AG08396 (cell line): ENCODE data around the gene PARVB.

Experiments used
- DNase-seq: peaks from one replicate; pipeline ENCODE4 v3.0.0; 2012; ENCODE audit warnings: low spot score, mixed read lengths

PARVB gene

DNA sequence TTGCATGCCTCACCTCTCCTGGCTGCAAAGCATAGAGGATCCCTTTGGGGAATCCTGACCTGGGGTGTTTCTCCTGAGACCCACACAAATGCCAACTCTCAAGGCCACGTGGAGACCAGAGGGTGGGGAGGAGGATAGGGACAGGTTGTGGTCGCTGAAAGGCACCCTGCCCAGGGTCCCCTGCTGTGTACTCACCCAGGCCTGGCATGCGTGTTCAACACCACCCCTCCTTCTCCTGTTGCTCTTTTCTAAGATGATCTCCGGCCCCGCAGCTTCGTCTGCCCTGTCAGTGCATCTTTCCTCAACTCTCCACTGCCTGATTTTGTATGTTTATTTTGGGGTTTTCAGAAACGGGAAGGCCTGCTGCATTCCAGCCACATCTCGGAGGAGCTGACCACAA lies 112.0 kb downstream of the PARVB start:
- no peak for DNase-seq

DNA sequence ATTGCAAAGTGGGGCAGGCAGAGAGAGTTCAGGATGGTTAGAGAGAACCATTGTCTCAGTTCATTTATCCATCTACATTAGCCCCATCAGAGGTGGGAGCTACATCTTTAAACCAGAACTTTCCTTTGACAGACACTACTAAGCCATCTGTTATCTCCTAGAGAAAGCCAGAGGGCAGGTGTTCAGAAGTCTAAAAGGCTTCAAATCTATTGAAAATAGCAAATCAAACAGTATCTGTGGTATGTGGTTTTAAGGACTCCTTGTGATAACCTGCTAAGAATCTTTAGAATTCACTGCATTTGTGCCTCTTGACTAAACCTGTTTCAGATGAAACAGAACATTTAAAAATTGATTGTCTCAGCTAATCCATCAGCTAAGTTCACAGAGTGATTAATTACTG lies 112.7 kb downstream of the PARVB start:
- no peak for DNase-seq

DNA sequence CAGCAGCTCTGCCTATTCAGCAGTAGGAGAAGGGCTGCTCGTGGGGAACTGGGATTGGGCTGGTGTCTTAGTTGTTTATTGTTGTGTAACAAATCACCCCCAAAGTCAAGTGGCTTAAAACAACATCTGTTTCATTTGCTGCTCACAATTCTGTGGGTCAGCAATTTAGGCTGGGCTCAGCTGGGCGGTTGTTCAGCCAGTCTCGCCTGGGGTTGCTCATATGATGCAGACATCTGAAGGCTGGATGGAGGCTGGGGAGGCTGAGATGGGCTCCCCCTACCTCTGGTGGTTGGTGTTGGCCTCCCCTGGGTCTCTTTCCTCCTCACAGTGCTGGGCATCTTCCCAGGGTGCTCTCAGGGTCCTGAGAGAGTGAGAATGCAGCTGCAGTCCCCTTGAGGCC lies 113.3 kb downstream of the PARVB start:
- DNase-seq: no peak

DNA sequence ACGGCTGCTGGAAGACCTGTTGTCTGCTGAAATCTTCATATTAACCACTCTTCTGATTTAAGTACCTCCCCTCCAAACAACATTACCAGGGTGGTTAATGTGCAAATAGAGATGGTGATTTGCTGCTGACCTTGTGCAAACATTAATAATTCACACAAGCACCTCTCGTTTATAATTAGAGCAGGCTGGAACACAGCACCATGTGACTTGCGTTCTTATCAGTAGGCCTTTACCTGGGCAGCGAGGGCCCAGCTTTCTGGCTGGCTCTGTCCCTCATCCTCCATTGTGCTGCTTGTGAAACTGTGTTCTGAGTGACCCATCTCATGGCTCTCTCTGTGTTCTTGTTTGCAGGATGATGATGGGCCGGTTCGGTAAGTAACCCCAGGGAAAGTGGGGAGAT lies 115.7 kb downstream of the PARVB start:
- DNase-seq: no peak

DNA sequence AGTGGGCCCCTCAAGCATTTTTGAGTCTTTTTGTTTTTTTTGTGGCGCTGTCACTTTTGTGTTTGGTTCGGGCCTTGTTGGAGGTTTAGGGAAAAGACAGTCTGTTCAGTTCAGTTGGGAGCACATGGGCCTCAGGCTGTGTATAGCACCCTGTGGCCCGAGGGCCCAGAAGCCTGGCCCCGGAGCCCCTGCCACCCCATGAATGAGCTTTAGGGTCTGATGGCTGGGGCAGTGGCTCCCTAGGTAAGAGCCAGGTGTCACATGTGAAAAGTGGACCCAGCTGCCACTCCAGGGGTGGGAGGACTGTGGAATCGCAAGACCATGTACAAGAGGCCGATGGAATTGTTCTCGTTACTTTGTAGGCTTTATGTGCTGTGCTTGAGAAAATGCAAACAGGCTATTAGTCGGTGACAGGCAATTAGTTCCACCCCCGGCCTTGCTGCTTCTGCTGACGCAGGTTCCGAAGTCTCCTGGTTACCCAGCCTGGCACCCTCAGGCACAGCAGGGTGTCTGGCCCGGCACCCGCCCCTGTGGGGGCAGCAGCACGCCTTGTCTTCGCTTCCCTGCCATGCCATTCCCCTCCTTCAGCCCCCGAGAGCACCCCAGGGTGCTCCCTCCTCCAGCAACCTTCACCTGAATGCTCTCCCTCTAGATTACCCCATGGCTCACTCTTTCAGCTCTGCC lies 118.5 kb downstream of the PARVB start:
- no peak for DNase-seq

DNA sequence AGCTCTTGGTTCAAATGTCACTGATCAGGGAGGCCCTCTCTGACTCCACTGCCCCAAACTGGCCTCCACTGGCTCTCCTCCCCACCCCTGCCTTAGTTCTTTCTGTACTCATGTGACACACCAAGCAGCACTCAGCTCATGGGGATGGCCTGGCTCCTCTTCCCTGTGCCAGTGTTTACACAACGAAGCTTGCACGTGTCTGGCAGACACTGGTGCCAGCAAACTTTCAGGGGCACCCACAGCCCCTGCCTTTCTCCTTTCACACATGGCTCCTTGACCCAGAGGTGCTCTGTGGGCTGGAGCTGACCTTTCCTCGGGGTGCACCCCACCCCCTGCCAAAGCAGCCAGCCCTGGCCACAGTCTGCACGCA lies 119.0 kb downstream of the PARVB start:
- peak; percentile 51 for DNase-seq

DNA sequence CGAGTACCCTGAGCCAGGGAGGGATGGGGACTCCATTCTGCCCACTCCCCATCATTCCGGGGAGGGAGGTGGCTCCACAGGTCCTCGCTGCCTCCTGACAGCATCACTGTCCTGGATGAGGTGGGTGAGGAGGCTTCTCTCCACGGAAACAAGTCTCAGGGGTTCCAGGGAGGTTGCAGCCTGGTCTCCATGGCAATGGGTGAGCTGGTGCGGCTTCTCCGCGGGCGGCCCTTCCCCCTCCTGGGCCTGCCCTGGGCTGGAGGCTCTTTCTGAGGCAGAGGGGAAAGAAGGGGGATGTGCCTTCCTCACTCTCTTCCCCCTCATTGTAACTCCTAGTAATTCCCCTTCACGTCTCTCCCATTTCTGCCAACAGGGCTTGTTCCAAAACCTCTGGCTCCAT lies 119.5 kb downstream of the PARVB start:
- DNase-seq: no peak

DNA sequence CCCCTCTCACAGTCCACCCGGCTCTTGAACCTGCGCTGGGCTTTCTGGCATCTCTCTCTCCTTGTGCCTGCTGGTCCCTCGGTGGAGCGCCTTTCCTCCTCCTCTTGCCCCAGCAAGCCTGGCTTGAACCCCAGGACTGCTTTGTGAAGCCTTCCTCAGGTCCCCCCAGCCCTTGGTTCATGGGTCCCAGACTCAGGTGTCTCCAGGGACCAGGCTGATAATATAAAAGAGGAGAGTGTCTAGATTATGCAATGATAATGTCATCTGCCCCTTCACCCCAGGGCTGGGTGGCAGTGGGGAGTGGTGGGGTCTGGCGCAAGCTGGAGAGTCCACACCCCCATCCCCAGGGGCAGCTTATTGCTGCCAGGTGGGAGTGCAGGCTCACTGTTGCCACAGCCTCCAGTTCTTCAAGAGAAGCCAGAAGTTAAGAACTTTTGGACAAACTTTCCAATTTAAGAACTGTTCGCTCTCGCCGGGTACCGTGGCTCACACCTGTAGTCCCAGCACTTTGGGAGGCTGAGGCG lies 120.0 kb downstream of the PARVB start:
- no peak for DNase-seq

DNA sequence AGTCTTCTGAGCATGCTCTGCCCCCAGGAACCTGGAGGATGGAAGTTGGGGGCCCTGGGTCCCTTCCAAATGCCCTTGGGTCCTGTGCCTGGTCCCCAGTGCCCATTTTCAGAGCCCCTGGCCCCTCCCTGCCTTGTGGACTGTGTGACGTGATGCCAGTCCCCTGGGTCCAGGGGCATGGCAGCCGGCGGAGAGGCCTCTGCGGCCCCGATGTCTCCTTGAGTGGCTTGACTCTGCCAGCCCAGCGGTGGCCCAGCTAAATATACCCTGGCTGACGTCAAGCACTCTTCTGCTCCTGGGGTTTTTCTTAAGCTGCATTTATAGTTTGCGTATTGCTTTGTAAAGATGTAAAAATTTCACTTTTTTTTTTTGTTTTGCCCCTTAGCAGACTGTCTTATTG lies 121.4 kb downstream of the PARVB start:
- no peak for DNase-seq

DNA sequence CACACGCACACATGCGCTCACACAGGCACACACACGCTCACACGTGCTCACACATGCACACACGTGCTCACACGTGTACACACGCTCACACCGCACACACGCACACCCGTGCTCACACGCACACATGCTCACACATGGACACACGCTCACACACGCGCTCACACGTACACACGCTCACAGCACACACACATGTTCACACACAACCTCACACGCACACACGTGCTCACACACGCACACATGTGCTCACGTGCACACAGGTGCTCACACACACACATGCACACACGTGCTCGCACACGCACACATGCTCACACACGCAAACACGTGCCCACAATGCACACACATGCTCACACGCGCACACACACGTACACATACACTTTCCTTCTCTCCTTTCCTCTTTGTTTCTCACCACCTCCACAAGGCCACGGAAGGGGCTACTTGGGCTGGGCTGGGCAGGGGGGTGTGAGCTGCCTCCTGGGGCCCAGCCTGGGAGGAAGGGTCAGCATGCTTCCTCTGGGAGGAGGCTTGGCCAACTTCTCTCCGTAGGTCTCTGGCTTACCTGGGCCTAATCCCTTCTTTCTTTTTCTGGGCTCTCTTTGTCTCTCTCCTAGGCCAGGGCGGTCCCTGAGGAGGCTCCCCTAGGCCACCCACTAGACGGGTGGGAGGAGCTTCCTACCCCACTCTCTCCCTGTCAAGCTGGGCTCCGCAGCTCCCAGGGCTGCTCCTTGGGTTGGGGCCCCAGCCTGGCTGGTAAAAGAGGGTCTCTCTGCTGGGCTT lies 122.2 kb downstream of the PARVB start:
- no peak for DNase-seq

DNA sequence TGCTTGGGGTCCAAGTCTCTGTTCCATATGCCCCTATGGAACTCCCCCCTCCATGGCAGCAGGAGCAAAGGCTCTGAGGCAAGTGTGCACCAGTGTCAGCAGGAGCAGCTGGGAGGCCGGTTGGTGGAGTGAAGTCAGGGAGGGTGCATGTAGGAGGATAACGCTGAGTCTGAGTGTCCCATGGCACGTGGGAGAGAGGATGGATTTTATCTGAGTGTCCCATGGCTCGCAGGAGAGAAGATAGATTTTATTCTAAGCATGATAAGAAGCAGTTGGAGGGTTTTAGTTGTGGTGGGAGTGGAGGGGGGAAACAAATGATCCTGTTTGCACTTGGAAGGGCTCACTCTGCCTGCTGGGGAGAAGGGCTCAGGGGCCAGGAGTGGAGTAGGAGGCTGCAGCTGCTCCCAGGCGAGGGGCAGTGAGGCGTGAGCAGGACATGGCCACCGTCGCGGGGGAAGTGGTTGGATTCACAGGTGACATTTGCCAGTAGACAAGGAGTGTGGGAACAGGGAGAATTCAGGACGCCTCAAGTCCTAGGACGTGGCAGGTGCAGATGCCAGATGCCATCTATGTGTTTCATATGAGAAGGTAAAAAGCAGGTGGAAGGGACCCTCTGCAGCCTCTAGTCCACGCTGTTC lies 123.0 kb downstream of the PARVB start:
- no peak for DNase-seq

DNA sequence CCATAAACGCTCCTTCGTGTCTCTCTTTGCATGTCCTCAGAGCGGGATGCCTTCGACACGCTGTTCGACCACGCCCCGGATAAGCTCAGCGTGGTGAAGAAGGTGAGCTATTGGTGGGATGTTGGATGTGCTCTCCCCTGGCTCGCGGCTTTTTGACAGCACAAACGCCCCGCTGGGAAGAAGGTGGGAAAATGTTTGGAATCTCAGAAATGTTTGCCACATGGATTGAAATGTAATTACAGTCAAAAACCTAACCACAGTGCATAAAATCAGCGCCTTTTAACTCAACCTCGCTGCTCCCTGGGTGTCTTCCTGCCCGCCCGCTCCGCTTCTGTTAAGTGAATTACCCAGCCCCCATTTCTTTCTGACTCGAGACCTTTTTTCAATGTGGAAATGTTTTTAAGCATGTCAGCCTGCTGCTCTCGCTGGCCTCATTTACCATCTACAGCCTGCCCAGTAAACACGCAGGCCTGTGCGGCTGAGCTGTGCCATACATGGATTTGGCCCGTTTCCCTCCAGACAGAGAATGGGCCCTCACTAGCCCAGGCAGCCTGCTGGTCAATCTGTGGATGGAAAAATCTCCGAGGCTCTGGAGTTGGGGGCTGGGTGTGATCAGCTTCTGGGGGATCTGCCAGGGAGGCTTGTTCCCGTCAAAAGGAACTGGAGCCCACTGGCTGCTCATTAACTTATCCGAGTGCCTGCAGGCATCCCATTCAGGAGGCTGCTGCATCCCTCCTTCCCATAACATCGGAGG lies 123.9 kb downstream of the PARVB start:
- DNase-seq: peak; percentile 41

DNA sequence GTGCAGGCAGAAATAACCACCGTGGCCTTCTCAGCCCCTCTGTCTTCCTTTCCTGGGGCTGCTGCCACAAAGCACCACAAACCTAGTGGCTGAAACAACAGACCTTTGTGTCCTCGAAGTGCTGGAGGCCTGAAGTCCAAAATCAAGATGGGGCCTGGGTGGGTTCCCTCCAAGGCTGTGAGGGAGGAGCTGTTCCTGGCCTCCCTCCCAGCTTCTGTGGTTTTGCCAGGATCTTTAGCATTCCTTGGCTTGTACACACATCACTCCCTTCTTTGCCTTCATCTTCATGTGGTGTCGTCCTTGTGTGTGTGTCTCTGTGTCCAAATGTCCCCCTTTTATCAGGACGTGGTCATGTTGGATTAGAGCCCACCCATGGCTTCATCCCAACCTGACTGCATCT lies 127.6 kb downstream of the PARVB start:
- peak; percentile 87 for DNase-seq

DNA sequence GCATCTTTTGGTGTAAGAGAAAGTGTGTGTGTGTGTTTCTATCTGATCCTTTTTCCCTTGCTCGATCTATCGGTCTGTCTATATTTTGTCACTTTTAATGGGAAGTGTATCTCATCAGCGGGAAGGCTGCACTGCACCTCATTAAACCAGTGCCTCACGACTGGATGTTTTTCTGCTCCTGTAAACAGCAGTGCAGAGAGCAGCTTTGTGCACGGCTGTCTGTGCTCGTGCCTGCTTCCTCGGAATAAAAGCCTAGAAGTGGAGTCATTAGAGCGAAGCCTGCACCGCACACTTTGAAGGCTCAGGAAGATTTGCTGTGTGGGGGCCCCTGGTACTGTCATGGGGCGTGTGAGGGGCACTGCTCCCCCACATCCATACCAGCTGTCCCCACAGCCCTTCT lies 129.6 kb downstream of the PARVB start:
- no peak for DNase-seq

DNA sequence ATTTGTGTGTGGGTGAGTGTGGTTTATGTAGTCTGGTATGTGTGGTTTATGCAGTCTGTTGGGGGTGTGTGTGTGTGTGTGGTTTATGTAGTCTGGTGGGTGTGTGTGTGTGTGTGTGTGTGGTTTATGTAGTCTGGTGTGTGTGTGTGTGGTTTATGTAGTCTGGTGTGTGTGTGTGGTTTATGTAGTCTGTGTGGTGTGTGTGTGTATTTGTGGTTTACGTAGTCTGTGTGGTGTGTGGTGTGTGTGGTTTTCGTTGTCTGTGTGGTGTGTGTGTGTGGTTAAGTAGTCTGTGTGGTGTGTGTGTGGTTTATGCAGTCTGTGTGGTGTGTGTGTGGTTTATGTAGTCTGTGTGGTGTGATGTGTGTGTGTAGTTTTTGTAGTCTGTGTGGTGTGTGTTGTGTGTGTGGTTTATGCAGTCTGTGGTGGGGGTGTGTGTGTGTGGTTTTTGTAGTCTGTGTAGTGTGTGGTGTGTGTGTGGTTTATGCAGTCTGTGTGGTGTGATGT lies 130.4 kb downstream of the PARVB start:
- no peak for DNase-seq

DNA sequence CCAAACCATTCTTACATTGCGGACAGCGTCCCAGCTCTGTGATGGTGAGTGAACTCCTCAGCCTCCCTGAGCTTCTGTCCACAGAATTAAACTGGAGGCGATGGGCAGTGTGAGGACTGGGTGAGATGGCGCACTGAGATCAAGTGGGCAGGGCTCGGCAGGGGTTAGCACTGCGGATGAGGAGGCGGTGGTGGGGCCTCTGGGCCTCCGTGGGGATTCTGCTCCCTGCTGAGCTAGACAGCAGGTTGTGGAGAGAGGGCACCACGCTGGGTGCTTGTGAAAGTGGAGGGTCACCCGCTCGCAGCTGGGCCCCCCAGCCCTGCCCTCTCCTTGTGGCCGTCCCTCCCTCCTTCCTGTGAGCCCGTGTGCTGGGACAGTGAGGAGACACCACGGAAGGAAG lies 131.0 kb downstream of the PARVB start:
- DNase-seq: no peak

DNA sequence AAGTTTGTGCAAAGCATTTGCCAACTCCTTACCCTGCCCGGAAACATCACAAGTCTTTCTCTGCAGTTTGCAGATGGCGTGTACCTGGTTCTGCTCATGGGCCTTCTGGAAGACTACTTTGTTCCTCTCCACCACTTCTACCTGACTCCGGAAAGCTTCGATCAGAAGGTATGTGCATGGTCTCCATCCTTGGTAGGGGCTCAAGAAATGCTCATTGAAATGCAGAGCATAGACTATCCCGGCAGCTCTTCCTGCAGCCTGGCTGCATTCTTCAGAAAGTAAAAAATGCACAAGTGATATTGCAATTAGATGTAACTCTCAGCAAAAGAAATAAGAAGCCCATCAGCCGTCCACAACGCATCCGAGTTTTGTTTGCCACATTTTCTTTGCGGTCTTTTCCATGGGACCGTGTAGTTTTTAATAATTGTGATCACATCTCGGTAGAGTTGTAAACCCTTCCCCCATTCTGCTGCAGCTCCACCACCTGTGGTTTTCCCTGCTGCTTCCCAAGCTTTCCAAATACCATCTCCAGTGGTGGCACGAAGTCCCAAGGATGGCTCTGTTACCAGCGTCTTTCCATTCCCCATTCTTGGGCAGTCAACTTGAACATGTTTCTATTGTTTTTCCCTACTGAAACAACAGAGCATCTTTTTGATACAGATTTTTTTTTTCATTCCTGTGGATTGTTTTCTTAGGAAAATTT lies 134.0 kb downstream of the PARVB start:
- no peak for DNase-seq

DNA sequence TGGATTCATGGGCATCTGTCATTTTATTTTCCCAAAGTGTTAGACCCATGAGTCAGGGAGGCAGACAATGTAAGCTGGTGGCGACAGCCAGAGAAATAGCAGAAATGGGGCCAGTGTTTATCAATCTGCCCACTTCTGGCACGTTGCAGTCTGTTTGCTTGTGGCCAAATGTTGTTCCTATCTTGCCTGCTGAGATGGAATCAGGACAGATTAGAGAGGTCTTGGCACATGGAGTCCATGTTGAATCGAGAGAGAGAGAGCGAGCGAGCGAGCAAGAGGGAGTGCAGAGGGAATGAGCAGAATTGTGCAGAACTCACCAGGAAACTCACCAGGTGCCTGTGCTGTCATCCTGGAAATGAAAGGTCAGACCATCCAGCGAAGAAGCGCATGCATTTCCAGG lies 134.7 kb downstream of the PARVB start:
- no peak for DNase-seq

DNA sequence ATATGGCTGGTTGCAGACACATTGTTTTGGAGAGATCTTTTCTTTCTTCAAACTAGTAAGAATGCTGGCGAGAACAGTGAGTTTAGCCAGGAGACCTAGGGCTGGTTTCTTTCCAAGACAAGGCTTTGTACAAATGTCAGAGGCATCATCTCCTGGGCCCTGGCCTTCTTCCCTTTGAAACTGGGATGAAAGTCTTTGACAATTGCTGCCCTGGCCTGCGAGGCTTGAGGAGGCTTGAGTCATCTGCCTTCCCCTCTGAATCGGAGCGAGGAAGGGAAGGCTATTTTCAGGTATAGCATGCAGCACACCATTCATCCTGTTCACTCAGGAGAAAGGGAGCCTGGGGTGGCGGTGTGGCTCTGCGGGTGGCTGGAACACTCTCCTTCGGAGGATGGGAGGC lies 135.1 kb downstream of the PARVB start:
- no peak for DNase-seq

DNA sequence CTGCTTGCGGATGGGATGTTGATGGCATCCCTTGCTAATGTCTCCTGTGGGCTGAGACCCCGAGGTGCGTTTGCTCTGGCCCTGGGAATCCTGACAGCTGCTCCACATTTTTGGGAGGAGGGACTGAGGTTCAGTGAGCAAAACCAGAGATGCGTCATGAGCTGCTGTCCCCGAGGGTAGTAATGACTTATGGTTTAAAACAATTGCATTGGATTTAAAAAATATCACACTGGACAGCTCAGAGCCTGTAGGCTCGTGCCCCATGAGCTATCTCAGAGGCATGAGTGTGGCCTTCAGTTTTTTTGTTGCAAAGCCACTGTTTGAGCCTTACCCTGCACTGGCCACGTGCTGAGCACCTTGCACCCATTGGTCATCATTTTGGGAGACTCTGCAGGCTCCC lies 135.7 kb downstream of the PARVB start:
- no peak for DNase-seq

DNA sequence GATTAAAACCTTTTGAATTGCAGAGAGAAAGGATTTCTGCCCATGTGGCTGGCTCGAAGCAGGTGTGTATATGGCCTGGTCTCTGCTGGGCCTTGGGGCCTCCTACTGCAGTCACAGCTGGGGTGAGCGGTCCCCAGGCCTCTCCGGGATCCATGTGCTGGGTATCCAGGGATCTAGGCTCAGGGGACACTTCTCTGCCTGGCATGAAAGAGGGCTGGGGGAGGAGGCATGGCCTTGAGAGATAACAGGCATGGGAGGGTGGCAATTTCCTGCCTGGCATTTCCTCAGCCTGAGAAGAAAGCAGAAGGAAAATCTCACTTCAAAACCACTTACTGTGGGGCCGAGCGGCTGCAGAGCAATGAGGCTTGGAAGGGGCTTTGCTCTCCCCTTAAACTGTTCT lies 136.3 kb downstream of the PARVB start:
- no peak for DNase-seq

DNA sequence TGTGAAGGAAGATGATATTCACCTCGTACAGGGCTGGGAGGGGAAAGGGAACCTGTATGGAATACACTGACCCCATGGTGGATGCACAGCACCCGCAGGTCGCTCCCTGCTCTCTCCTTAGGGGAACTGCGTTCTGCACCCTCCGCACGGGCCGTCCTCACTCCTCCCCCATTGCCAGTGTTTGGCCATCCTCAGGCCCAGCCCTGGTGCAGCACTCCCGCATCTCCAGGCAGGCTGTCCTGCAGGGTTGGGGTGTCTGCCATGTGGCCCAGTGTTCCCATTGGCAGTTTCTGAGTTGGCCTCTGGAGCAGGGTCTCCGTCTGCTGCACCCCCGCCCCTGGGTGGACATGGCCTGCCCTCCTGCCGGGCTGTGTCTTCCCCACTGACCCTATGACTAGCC lies 137.6 kb downstream of the PARVB start:
- no peak for DNase-seq
